ENCODE measurements around the gene PLCD3. TPM values are rescaled to one million over a fixed set of nuclear protein-coding genes. Genes with fewer than 3 reads are reported as not detected.

PLCD3 gene
- total and polyA plus RNA-seq, 2 of the 8 experiments (the other 6 are each of a cell fraction or from before 2014, with no cell fraction given) = 26.5 to 48.1 TPM

- no peak for TF ChIP-seq CHD7 (IDR thresholded peaks at IDR 0.05; ENCODE audit: insufficient replicate concordance, low read length)
Measured at GRCh38 chr17:45155029-45155428, 22.7 kb upstream of the PLCD3 start (continued).
